ENCODE measurements around the gene SNTG2.

SNTG2 gene

DNA sequence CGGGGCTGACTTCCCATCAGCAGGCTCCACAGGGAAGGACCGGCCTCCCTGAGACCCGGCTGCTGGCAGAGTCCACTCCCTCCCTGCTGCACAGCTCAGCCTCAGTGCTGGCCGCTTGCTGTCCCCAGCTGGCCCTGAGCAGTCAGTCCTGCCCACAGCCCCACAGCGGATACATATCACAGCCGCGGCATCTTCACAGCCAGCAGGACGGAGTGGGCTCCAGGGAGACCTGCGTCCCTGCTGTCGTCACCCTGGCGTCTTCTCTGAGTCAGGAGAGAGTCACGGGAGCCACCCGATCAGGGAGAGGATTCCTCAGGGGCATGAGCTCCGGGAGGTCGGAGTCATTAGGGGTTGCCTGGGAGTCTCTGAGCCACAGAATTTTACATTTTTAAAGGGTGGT, 13.1 kb upstream of the SNTG2 start:
- TF ChIP-seq, protein P1, sequence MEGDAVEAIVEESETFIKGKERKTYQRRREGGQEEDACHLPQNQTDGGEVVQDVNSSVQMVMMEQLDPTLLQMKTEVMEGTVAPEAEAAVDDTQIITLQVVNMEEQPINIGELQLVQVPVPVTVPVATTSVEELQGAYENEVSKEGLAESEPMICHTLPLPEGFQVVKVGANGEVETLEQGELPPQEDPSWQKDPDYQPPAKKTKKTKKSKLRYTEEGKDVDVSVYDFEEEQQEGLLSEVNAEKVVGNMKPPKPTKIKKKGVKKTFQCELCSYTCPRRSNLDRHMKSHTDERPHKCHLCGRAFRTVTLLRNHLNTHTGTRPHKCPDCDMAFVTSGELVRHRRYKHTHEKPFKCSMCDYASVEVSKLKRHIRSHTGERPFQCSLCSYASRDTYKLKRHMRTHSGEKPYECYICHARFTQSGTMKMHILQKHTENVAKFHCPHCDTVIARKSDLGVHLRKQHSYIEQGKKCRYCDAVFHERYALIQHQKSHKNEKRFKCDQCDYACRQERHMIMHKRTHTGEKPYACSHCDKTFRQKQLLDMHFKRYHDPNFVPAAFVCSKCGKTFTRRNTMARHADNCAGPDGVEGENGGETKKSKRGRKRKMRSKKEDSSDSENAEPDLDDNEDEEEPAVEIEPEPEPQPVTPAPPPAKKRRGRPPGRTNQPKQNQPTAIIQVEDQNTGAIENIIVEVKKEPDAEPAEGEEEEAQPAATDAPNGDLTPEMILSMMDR (IDR thresholded peaks at IDR 0.05; ENCODE audit: borderline replicate concordance, insufficient read depth, low read depth, low read length), result no peak
- H3K4me3 ChIP-seq (ENCODE audit: low read depth, low read length), result no peak overlapping the region

DNA sequence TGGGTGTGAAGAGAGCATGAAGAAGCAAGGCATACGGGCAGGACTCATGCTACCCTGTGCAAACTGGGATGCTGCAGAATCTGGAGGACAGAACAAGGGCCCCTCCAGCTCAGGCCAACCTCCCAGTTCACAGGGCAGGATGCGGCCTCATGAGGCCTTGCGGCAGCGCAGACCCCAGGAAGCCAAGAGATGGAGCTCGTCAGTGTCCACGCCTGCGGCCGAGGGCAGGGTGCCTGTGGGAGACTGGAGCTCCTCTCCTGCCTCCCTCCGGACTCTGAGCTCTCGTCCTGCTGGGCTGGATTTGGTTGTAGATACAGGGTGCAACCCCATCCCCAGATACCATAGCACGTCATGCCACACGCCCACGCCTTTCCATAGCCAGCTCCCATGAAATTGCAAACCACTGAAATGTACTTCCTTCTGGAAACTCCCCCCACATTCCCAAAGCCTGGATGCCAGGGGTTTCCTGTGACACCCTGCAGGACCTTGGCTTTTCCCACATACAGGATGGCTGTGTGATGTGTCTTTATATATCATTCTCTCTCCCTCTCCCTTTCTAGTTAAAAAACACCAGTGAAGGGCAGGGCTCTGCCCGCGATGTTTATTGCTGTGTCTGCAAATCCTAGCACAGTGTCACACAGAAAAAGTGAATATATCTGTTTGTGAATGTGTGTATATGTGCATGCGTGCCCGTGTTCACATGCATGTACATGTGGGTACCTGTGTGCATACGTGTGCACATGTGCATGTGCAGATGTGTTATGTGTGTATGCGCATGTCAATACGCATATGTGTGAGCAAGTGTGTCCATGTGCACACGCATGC, 12.3 kb upstream of the SNTG2 start:
- no peak overlapping the region for H3K4me3 ChIP-seq (ENCODE audit: low read depth, low read length)
- TF ChIP-seq, protein P1 (IDR thresholded peaks at IDR 0.05; ENCODE audit: borderline replicate concordance, insufficient read depth, low read depth, low read length), result no peak

DNA sequence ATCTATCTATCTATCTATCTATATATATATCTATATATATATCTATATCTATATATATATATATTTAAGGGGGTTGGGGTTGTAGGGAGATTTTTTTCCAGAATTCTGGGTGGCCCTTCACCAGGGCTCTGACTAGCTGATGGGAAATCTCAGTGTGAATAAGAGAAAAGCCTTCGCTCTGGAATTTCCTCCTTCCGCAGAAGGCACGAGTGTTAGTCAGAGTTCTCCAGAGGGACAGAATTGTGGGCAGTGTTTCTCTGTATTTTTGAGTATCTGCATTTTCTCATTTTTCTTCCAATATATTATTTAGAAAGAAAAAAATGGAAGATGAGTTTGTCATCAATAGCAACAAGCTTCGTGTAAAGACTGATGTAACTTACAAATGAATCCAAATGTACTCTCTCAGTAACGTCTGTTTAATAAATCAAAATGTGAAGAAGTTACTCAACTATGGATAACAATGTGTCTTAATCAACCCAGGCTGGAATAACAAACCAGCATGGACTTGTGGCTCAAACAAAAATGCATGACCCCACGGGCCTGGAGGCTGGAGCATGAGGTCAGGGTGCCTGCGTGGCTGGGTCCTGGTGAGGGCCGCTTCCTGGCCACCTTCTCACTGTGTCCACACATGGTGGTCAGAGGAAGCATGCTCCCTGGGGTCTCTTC, 10.6 kb upstream of the SNTG2 start:
- H3K4me3 ChIP-seq (ENCODE audit: low read depth, low read length), result no peak overlapping the region
- TF ChIP-seq, protein P1 (IDR thresholded peaks at IDR 0.05; ENCODE audit: borderline replicate concordance, insufficient read depth, low read depth, low read length), result no peak

DNA sequence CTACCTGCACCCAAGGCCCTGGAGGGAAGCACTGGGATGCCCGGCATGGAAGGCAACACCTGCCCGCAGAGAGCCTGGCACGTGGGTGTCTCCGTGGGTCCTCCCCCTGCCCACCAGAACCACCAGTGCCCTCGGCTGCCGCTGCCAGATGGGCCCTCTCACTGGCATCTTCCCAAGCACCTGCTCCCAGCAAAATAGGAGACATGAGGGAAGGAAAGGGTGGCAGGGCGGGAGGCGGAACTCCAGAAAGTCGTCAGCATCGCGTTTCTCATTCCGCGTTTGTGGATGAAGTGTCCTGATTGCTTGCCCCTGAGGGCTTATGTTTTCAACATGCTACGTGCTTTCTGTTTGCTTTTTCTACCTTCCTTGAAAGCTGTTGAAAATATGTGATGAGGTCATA, 8.8 kb upstream of the SNTG2 start:
- no peak overlapping the region for H3K4me3 ChIP-seq (ENCODE audit: low read depth, low read length)
- TF ChIP-seq, protein P1 (IDR thresholded peaks at IDR 0.05; ENCODE audit: borderline replicate concordance, insufficient read depth, low read depth, low read length), result no peak

DNA sequence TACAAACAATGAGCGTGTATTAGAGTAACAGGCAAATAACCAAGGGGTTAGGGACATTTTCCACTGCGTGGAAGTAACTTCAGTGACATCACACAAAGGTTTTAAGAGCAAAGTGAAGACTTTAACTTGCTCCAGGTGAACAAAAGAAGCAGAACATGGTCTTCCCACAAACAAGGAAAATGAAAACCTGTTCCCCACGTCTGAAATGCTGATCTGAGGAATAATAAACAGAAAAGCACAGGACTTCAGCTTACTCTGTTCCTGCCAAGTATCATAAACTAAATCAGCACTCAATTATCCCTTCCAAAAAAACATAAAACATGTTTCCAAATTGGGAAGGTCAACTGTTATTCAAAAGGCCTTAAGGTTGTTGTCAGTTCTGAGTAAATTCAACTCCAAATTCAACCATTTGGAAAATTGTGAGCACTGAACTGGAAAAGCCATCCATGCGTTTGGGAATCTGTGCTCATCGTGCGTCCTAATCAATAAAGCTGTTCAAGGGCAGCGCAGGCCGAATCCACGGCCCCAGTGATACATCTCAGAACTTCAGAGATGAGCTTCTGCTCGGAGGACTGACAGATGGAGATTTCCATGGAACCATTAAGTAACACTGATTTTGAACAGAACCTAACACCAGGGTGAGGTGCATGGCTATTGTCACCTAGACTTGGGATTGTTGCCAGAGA, 7.7 kb upstream of the SNTG2 start:
- no peak overlapping the region for H3K4me3 ChIP-seq (ENCODE audit: low read depth, low read length)
- TF ChIP-seq, protein P1 (IDR thresholded peaks at IDR 0.05; ENCODE audit: borderline replicate concordance, insufficient read depth, low read depth, low read length), result no peak

DNA sequence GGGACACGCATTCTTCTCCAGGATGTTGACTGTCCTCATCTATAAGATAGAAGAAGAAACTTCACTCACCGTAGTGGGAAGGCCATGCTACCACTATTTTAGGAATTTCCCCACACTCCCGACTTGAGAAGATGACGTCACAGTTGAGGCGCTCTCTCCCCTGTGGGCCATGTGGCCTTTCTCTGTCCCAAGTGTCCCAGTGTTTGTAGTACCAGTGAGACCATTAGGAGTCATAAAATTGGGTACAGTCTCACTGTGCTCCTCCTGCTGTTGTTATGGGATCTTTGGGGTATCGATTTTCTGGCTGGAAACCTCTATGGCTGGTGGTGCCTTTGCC, 7.2 kb upstream of the SNTG2 start:
- TF ChIP-seq, protein P1 (IDR thresholded peaks at IDR 0.05; ENCODE audit: borderline replicate concordance, insufficient read depth, low read depth, low read length), result no peak
- no peak overlapping the region for H3K4me3 ChIP-seq (ENCODE audit: low read depth, low read length)
